Uterus (tissue), 2 donors: ENCODE data around the gene BTG1.

Source experiments
- CTCF ChIP-seq, 4 experiments: fragments of 200-600 bp in 2 of 4; fragments of 450-650 bp in 2 of 4; sonication (generic) in 2 of 4; IDR thresholded peaks; one replicate each; pipeline ENCODE4 v1.5.1; 2016 to 2019; ENCODE audit warnings: antibody characterized with exemption in 4 of 4, mild to moderate bottlenecking in 2 of 4, moderate library complexity in 1 of 4
- POLR2A ChIP-seq, 2 donors: fragments of 450-650 bp; IDR thresholded peaks; one replicate each; pipeline ENCODE4 v1.6.1; 2016; ENCODE audit warnings: antibody characterized with exemption in 2 of 2, mild to moderate bottlenecking in 1 of 2, moderate library complexity in 1 of 2

- TF ChIP-seq CTCF (IDR thresholded peaks at IDR 0.05) (no peak), POLR2A (IDR thresholded peaks at IDR 0.05) (no peak)
Observed at GRCh38 chr12:92141591-92142121, 4.0 kb downstream of the BTG1 start.
